ENCODE data around the gene FZR1.
"Not testable (repeated sequence)": the region's sequence is repeated elsewhere in the genome, so short reads cannot be mapped to it uniquely, and the experiment has no call there.

Gene FZR1

DNA sequence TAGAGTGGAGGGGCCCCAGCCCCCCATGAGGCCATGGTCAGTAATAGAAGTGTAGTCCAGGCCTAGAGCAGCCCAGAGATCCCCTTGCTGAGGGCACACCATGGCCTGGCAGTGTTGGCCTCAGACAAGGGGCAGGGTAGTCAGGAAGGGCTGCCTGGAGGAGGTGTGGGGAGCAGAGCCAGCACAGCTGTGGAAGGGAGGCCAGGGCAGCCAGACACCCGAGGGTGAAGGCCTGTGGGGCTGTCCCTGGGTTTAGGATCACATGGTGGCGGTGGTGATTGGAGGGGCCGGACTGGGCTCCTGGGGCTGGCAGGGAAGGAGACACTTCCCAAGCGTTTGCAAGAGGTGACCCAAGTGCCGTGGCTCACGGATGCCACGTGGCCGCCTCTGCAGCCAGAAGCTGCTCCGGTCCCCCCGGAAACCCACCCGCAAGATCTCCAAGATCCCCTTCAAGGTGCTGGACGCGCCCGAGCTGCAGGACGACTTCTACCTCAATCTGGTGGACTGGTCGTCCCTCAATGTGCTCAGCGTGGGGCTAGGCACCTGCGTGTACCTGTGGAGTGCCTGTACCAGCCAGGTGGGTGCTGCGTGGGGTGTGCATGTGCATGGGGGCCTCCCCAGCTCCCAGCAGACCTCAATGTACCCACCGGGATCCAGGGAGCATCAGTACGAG, 21.3 kb downstream of the FZR1 start:
- TF ChIP-seq, protein P1, sequence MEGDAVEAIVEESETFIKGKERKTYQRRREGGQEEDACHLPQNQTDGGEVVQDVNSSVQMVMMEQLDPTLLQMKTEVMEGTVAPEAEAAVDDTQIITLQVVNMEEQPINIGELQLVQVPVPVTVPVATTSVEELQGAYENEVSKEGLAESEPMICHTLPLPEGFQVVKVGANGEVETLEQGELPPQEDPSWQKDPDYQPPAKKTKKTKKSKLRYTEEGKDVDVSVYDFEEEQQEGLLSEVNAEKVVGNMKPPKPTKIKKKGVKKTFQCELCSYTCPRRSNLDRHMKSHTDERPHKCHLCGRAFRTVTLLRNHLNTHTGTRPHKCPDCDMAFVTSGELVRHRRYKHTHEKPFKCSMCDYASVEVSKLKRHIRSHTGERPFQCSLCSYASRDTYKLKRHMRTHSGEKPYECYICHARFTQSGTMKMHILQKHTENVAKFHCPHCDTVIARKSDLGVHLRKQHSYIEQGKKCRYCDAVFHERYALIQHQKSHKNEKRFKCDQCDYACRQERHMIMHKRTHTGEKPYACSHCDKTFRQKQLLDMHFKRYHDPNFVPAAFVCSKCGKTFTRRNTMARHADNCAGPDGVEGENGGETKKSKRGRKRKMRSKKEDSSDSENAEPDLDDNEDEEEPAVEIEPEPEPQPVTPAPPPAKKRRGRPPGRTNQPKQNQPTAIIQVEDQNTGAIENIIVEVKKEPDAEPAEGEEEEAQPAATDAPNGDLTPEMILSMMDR (IDR thresholded peaks at IDR 0.05; ENCODE audit: insufficient read depth, low read depth, low read length, missing control alignments): no peak
- H3K4me3 ChIP-seq (ENCODE audit: low read length): no peak overlapping the region
- no peak for DNase-seq (ENCODE audit: low read depth)

DNA sequence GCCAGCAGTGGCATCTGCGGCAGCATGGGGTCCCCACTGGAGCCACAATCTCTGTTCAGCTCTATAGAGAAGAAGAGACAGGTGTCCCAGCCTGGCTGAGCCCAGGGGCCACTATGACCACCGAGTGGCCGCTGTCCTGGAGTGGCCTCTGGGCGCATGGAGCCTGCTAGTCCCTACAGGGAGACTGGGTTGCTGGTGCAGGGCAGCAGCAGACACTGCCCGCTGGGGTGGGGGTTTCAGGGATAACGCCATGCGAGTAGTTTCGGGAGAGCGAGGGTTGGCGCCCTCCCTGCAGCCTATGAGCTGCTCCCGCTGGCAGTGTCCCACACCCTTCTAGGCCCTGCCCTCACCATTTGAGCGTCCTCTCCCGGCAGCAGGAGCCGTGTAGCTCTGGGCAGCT, 22.0 kb downstream of the FZR1 start:
- H3K4me3 ChIP-seq (ENCODE audit: low read length): no peak overlapping the region
- no peak for DNase-seq (ENCODE audit: low read depth)
- TF ChIP-seq, protein P1 (IDR thresholded peaks at IDR 0.05; ENCODE audit: insufficient read depth, low read depth, low read length, missing control alignments): no peak

DNA sequence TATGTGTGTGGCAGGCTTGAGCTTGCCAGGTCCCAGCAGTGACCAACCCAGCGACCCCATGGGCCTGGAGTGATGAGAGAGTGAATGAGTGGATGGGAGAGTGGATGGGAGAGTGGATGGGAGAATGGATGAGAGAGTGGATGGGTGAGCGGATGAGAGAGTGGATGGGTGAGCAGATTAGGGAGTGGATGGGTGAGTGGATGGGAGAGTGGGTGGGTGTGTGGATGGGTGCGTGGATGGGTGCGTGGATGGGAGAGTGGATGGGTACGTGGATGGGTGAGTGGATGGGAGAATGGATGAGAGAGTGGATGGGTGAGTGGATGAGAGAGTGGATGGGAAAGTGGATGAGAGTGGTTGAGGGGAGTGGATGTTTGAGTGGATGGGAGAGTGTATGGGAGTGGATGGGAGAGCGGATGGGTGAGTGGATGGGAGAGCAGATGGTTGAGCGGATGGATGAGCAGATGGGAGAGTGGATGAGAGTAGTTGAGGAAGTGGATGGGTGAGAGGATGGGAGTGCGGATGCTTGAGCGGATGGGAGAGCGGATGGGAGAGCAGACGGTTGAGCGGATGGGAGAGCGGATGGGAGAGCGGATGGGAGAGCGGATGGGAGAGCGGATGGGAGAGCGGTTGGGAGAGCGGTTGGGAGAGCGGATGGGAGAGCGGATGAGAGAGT, 22.6 kb downstream of the FZR1 start:
- no peak for DNase-seq (ENCODE audit: low read depth)
- no peak overlapping the region for H3K4me3 ChIP-seq (ENCODE audit: low read length)
- TF ChIP-seq, protein P1 (IDR thresholded peaks at IDR 0.05; ENCODE audit: insufficient read depth, low read depth, low read length, missing control alignments): no peak

DNA sequence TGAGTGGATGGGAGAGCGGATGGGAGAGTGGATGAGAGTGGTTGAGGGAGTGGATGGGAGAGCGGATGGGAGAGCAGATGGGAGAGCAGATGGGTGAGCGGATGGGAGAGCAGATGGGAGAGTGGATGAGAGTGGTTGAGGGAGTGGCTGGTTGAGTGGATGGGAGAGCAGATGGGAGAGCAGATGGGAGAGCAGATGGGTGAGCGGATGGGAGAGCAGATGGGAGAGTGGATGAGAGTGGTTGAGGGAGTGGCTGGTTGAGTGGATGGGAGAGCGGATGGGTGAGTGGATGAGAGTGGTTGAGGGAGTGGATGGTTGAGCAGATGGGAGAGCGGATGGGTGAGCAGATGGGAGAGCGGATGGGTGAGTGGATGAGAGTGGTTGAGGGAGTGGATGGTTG, 23.2 kb downstream of the FZR1 start:
- not testable (repeated sequence) for H3K4me3 ChIP-seq (ENCODE audit: low read length); DNase-seq (ENCODE audit: low read depth)

DNA sequence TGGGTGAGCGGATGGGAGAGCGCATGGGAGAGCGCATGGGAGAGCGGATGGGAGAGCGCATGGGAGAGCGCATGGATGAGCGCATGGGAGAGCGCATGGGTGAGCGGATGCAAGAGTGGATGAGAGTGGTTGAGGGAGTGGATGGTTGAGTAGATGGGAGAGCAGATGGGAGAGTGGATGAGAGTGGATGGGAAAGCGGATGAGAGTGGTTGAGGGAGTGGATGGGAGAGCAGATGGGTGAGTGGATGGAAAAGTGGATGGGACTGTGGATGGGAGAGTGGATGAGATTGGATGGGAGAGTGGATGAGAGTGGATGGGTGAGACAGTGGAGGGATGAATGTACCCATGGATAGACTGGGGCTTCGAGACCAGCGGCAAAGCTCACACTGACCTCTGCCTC, 24.3 kb downstream of the FZR1 start:
- no peak overlapping the region for H3K4me3 ChIP-seq (ENCODE audit: low read length)
- TF ChIP-seq, protein P1 (IDR thresholded peaks at IDR 0.05; ENCODE audit: insufficient read depth, low read depth, low read length, missing control alignments): no peak
- DNase-seq (ENCODE audit: low read depth): no peak

DNA sequence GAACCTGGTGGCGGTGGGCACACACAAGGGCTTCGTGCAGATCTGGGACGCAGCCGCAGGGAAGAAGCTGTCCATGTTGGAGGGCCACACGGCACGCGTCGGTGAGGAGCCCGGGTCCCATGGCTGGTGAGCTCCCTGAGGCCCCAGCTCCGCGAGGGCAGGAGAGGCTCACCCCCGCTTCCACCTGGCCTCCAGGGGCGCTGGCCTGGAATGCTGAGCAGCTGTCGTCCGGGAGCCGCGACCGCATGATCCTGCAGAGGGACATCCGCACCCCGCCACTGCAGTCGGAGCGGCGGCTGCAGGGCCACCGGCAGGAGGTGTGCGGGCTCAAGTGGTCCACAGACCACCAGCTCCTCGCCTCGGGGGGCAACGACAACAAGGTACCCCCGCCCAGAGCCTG, 25.6 kb downstream of the FZR1 start:
- TF ChIP-seq, protein P1 (IDR thresholded peaks at IDR 0.05; ENCODE audit: insufficient read depth, low read depth, low read length, missing control alignments): no peak
- DNase-seq (ENCODE audit: low read depth): no peak
- no peak overlapping the region for H3K4me3 ChIP-seq (ENCODE audit: low read length)

DNA sequence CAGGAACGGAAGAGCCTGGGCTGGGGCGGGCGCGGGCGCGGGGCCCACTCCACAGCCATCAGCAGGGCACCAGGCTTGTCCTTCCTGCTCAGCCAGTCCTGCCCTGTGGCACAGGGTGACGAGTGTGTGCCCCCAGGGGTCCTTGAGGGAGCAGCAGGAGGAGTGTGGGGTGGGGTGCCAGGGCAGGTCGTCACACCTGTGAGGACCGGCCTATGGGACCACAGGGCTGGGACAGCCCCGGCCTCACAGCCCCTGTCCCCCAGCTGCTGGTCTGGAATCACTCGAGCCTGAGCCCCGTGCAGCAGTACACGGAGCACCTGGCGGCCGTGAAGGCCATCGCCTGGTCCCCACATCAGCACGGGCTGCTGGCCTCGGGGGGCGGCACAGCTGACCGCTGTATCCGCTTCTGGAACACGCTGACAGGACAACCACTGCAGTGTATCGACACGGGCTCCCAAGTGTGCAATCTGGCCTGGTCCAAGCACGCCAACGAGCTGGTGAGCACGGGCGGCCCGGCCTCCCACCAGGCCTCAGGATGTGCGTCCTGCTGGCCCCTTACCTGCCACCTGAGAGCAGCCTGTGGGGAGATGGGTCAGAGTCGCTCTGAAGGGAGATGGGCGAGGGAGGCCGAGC, 26.2 kb downstream of the FZR1 start:
- TF ChIP-seq, protein P1 (IDR thresholded peaks at IDR 0.05; ENCODE audit: insufficient read depth, low read depth, low read length, missing control alignments): no peak
- no peak for DNase-seq (ENCODE audit: low read depth)
- no peak overlapping the region for H3K4me3 ChIP-seq (ENCODE audit: low read length)

All from epithelial cell of esophagus (primary cell).